DND-41 (cell line): ENCODE results near the gene FASN.

Experiments used
- ATAC-seq: fragments of 200-7000 bp; cut with Tn5 transposase; 3 replicates; pipeline ENCODE4 v1.9.1; 2021; ENCODE audit warnings: low read depth; ENCODE audit not compliant: insufficient read depth
- DNase-seq: peaks from one replicate; pipeline ENCODE4 v3.0.0-alpha.2; 2020
- H2AFZ ChIP-seq: 2 replicates; pipeline ENCODE4 v1.6.0; 2012; ENCODE audit warnings: low read depth, low read length
- H3K27ac ChIP-seq: 2 replicates; pipeline ENCODE4 v1.5.1; 2012; ENCODE audit warnings: low read length, inconsistent platforms
- H3K27me3 ChIP-seq: fragments of 200-600 bp; sonication (generic); 2 replicates; pipeline ENCODE4 v1.6.0; 2012; ENCODE audit warnings: low read length, mild to moderate bottlenecking, inconsistent platforms; ENCODE audit not compliant: insufficient read depth, poor library complexity
- H3K36me3 ChIP-seq: 2 replicates; pipeline ENCODE4 v1.5.1; 2012; ENCODE audit warnings: low read length, inconsistent platforms; ENCODE audit not compliant: insufficient read depth
- H3K4me1 ChIP-seq: 2 replicates; pipeline ENCODE4 v1.5.1; 2012; ENCODE audit warnings: mild to moderate bottlenecking, low read length; ENCODE audit not compliant: insufficient read depth
- H3K4me2 ChIP-seq: 2 replicates; pipeline ENCODE4 v1.6.0; 2012; ENCODE audit warnings: mild to moderate bottlenecking, moderate library complexity, low read length, inconsistent platforms; ENCODE audit not compliant: insufficient read depth
- H3K4me3 ChIP-seq, 2 experiments: fragments of 200-600 bp in 1 of 2; shearing (Covaris generic) in 1 of 2; 2 replicates each; pipeline ENCODE4 v1.5.1; 2012 to 2016; ENCODE audit warnings: inconsistent platforms in 2 of 2, low read length in 2 of 2, mild to moderate bottlenecking in 2 of 2, low read depth in 1 of 2, moderate library complexity in 1 of 2
- H3K79me2 ChIP-seq: 2 replicates; pipeline ENCODE4 v1.6.0; 2012; ENCODE audit warnings: low read length, inconsistent platforms; ENCODE audit not compliant: insufficient read depth
- H3K9ac ChIP-seq: 2 replicates; pipeline ENCODE4 v1.6.0; 2012; ENCODE audit warnings: low read depth, mild to moderate bottlenecking, inconsistent platforms, low read length, moderate library complexity
- H3K9me3 ChIP-seq: 2 replicates; pipeline ENCODE4 v1.5.1; 2012; ENCODE audit warnings: low read length, moderate library complexity, mild to moderate bottlenecking, inconsistent platforms; ENCODE audit not compliant: insufficient read depth, severe bottlenecking
- H4K20me1 ChIP-seq: 2 replicates; pipeline ENCODE4 v1.6.0; 2012; ENCODE audit warnings: low read length; ENCODE audit not compliant: insufficient read depth
- EZH2 ChIP-seq: IDR thresholded peaks from 3 replicates; pipeline ENCODE4 v1.6.1; 2012; ENCODE audit warnings: borderline replicate concordance, low read depth, mild to moderate bottlenecking, moderate library complexity, low read length, inconsistent platforms; ENCODE audit not compliant: severe bottlenecking
- TF ChIP-seq, protein P1 (sequence below): IDR thresholded peaks from 2 replicates; pipeline ENCODE4 v1.5.1; 2012; ENCODE audit warnings: borderline replicate concordance, low read length, moderate library complexity, mild to moderate bottlenecking; ENCODE audit not compliant: poor library complexity, severe bottlenecking; ENCODE audit errors: extremely low read depth

Gene FASN

DNA sequence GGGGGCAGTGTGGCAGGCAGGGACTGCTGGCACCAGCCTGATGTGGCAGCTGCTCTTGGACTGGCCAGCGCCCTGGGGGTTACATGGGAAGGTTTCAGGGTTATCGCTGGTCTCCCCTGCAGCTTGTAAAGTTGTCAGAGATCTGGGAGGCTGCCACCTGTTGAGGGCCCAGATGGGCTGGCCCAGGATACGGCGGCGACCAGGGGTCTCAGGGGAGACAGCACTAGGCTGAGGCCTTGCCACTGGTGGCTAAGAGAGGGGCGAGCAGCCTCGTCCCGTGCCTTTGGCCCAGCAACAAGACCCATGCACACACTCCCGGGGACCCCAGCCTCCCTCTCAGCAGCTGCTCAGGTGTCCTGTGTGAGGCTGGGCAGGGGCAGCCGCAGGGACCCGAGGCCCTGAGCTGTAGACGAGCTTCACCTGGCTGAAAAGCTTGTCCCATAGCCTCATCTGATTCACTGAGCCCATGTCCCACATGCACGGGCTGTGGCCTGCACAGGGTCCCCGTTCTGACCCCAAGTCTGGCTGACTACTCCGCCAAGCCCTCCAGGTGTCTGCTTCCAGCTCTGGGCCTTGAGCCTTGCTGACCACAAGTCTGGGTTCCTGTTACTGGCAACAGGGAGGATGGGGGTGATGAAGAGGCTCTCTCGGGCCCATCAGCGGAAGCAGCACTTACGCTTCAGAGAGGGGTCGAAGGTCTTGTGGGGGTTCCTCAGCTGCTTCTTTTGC lies 38.6 kb downstream of the FASN start:
- DNase-seq: peak; percentile 8
- Histone ChIP-seq H3K79me2 (peaks cover 21% of the 10 kb centered on the region), H4K20me1 (peaks cover 71% of the 10 kb centered on the region), H3K36me3 (peaks cover 98% of the 10 kb centered on the region), H3K4me1 (peaks cover 32% of the 10 kb centered on the region), H3K27me3 (no peaks in the 10 kb centered on the region), H3K4me3 (no peak overlapping the region), H3K27ac (no peak overlapping the region), H2AFZ (no peak overlapping the region), H3K4me2 (no peak overlapping the region), H3K9me3 (no peaks in the 10 kb centered on the region), H3K9ac (no peak overlapping the region)
- ATAC-seq: no peak
- TF ChIP-seq, protein P1, sequence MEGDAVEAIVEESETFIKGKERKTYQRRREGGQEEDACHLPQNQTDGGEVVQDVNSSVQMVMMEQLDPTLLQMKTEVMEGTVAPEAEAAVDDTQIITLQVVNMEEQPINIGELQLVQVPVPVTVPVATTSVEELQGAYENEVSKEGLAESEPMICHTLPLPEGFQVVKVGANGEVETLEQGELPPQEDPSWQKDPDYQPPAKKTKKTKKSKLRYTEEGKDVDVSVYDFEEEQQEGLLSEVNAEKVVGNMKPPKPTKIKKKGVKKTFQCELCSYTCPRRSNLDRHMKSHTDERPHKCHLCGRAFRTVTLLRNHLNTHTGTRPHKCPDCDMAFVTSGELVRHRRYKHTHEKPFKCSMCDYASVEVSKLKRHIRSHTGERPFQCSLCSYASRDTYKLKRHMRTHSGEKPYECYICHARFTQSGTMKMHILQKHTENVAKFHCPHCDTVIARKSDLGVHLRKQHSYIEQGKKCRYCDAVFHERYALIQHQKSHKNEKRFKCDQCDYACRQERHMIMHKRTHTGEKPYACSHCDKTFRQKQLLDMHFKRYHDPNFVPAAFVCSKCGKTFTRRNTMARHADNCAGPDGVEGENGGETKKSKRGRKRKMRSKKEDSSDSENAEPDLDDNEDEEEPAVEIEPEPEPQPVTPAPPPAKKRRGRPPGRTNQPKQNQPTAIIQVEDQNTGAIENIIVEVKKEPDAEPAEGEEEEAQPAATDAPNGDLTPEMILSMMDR: no peak
- TF ChIP-seq EZH2: no peak

DNA sequence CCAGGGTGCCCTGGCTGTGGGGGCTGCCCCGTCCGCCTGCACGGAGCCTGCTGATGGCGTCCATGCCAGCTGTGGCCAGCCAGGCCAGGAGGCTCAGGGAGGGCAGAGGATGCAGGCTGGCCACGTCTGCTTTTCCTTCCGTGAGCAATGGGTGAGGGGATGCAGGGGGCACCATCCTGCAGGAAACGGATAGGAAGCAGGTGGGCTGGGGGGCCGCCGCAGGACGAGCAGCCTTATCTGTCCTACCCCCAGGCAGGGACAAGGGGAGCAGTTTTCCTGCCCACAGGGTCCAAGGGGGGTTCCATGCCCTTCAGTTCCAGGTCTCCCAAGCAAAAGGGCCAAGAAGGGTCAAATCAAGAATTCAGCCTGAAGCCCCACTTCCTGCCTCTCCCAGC lies 39.2 kb downstream of the FASN start:
- no peak overlapping the region for H3K27ac ChIP-seq
- H3K27me3 ChIP-seq: no peaks in the 10 kb centered on the region
- peaks cover 68% of the 10 kb centered on the region for H4K20me1 ChIP-seq
- TF ChIP-seq, protein P1: no peak
- TF ChIP-seq EZH2: no peak
- H3K79me2 ChIP-seq: peaks cover 19% of the 10 kb centered on the region
- H3K36me3 ChIP-seq: peaks cover 98% of the 10 kb centered on the region
- no peak overlapping the region for H3K4me2 ChIP-seq
- H2AFZ ChIP-seq: no peak overlapping the region
- DNase-seq: no peak
- H3K9ac ChIP-seq: no peak overlapping the region
- H3K9me3 ChIP-seq: no peaks in the 10 kb centered on the region
- peaks cover 32% of the 10 kb centered on the region for H3K4me1 ChIP-seq
- H3K4me3 ChIP-seq: no peak overlapping the region
- no peak for ATAC-seq

DNA sequence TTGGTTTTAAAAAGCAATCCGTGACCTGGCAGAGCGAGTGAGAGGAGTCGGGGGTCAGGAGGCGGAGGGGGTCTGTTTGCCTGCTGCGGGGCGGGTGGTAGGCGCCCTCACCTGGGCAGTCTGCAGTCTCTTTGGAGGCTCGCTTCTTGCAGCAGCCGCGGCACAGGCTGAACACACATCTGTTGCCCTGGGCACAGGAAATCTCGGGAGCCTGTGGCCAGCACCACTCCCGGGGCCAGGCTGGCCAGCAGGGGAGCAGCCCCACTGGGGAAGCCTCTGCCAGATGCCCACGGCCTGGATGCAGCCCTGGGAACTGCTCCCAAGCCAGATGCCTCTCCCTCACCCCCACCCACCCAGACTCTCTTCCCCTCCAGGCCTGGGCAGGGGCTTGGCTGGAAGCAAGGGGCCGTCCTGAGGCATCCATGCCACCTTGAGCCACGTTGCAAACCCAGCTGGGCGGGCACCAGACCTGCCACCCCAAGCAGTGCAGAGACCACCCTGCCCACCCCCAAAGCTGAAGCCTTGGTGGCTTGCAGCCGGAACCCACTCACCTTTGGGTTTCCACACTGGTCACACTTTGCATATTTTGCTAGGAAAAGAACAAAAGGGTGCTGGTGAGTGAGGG lies 39.7 kb downstream of the FASN start:
- Histone ChIP-seq H2AFZ (no peak overlapping the region), H3K9me3 (no peaks in the 10 kb centered on the region), H3K9ac (no peak overlapping the region), H3K4me2 (no peak overlapping the region), H3K4me1 (peaks cover 32% of the 10 kb centered on the region), H3K4me3 (no peak overlapping the region), H3K79me2 (peaks cover 19% of the 10 kb centered on the region), H3K27ac (no peak overlapping the region), H4K20me1 (peaks cover 68% of the 10 kb centered on the region), H3K27me3 (no peaks in the 10 kb centered on the region), H3K36me3 (peaks cover 98% of the 10 kb centered on the region)
- ATAC-seq: no peak
- TF ChIP-seq, protein P1: no peak
- no peak for TF ChIP-seq EZH2
- DNase-seq: peak; percentile 8
